Neural crest cell (in vitro differentiated cells): ENCODE measurements around the gene ATP13A5. TPM values are rescaled to one million over a fixed set of nuclear protein-coding genes. Genes with fewer than 3 reads are reported as not detected.
A peak's percentile ranks its signal among the peaks of the same experiment; 100 is the strongest.

Experiments used
- DNase-seq: peaks from one replicate; pipeline ENCODE4 v3.0.0; 2021; ENCODE audit warnings: low read depth, mixed read lengths, low spot score
- H3K27ac Mint-ChIP-seq: one replicate; pipeline ENCODE4 v1.8.0; 2021; ENCODE audit warnings: mild to moderate bottlenecking, mixed read lengths; ENCODE audit not compliant: unreplicated experiment
- H3K27me3 Mint-ChIP-seq: 2 replicates; pipeline ENCODE4 v1.8.0; 2021; ENCODE audit warnings: low read depth, mild to moderate bottlenecking, mixed read lengths
- H3K36me3 Mint-ChIP-seq: 2 replicates; pipeline ENCODE4 v1.8.0; 2021; ENCODE audit warnings: low read depth, mild to moderate bottlenecking, mixed read lengths
- H3K4me1 Mint-ChIP-seq: 2 replicates; pipeline ENCODE4 v1.8.0; 2021; ENCODE audit warnings: mixed read lengths
- H3K4me3 Mint-ChIP-seq: one replicate; pipeline ENCODE4 v1.8.0; 2021; ENCODE audit warnings: mild to moderate bottlenecking, mixed read lengths
- H3K9me3 Mint-ChIP-seq: 2 replicates; pipeline ENCODE4 v1.8.0; 2021; ENCODE audit warnings: mixed read lengths
- total RNA-seq: library from RNA; stranded (reverse); gene quantifications from 2 replicates; pipeline ENCODE4 v1.2.1, GENCODE V29; 2021
- TF ChIP-seq, protein P1 (sequence below): fragments of 200-600 bp; sonication (generic); conservative IDR thresholded peaks from 2 replicates; pipeline ENCODE4 v1.5.0; 2021; ENCODE audit warnings: antibody characterized with exemption, mild to moderate bottlenecking

The ATP13A5 gene
- total RNA-seq, 1 donor from 2014 or later, result not detected

- peaks cover 53% of the 10 kb centered on the region for H3K4me1 Mint-ChIP-seq
- peak; percentile 23 for DNase-seq
- peaks cover 4% of the 10 kb centered on the region for H3K9me3 Mint-ChIP-seq
- H3K27me3 Mint-ChIP-seq, result no peaks in the 10 kb centered on the region
- peak overlapping the region; percentile 69 for H3K4me3 Mint-ChIP-seq
- TF ChIP-seq, protein P1, sequence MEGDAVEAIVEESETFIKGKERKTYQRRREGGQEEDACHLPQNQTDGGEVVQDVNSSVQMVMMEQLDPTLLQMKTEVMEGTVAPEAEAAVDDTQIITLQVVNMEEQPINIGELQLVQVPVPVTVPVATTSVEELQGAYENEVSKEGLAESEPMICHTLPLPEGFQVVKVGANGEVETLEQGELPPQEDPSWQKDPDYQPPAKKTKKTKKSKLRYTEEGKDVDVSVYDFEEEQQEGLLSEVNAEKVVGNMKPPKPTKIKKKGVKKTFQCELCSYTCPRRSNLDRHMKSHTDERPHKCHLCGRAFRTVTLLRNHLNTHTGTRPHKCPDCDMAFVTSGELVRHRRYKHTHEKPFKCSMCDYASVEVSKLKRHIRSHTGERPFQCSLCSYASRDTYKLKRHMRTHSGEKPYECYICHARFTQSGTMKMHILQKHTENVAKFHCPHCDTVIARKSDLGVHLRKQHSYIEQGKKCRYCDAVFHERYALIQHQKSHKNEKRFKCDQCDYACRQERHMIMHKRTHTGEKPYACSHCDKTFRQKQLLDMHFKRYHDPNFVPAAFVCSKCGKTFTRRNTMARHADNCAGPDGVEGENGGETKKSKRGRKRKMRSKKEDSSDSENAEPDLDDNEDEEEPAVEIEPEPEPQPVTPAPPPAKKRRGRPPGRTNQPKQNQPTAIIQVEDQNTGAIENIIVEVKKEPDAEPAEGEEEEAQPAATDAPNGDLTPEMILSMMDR, result no peak
- peak overlapping the region; percentile 54 for H3K27ac Mint-ChIP-seq
- peaks cover 6% of the 10 kb centered on the region for H3K36me3 Mint-ChIP-seq
Observed at GRCh38 chr3:193342551-193342950, 36.0 kb downstream of the ATP13A5 start.

- no peak overlapping the region for H3K27ac Mint-ChIP-seq
- no peak overlapping the region for H3K4me3 Mint-ChIP-seq
- H3K9me3 Mint-ChIP-seq, result peaks cover 5% of the 10 kb centered on the region
- TF ChIP-seq, protein P1, result no peak
- H3K36me3 Mint-ChIP-seq, result peaks cover 11% of the 10 kb centered on the region
- DNase-seq, result no peak
- H3K27me3 Mint-ChIP-seq, result no peaks in the 10 kb centered on the region
- peaks cover 11% of the 10 kb centered on the region for H3K4me1 Mint-ChIP-seq
Observed at GRCh38 chr3:193335031-193335430, 43.5 kb downstream of the ATP13A5 start.

DNA sequence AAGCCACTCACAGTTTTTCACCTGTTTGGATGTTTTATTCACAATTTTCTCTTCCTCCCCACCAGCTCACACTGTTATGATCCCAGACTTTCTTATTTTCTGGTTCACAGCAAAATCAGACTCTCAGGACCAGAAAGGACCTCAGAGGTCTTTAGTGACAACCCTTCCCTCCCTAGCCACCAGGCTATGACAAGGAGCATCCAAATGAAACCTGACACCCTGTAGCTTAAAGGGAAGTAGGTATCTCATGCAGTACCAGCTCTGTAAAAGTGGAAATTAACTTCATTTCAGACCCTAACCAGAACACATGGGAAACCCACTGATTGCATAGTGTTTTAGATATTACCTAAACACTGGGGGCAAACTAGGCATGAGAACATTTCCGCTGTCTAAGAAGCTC lies 45.3 kb downstream of the ATP13A5 start:
- DNase-seq, result no peak
- no peaks in the 10 kb centered on the region for H3K27me3 Mint-ChIP-seq
- TF ChIP-seq, protein P1, result no peak
- H3K4me1 Mint-ChIP-seq, result peaks cover 11% of the 10 kb centered on the region
- no peak overlapping the region for H3K27ac Mint-ChIP-seq
- H3K4me3 Mint-ChIP-seq, result no peak overlapping the region
- H3K36me3 Mint-ChIP-seq, result peaks cover 5% of the 10 kb centered on the region
- H3K9me3 Mint-ChIP-seq, result peaks cover 5% of the 10 kb centered on the region

- Mint-ChIP-seq H3K27ac (no peak overlapping the region), H3K4me1 (peaks cover 11% of the 10 kb centered on the region), H3K27me3 (no peaks in the 10 kb centered on the region), H3K36me3 (peaks cover 3% of the 10 kb centered on the region), H3K4me3 (no peak overlapping the region), H3K9me3 (no peaks in the 10 kb centered on the region)
- no peak for DNase-seq
- TF ChIP-seq, protein P1, result no peak
Observed at GRCh38 chr3:193330555-193331204, 47.9 kb downstream of the ATP13A5 start.

GRCh38 chr3:193317682-193318300 lies 60.8 kb downstream of the ATP13A5 start:
- no peaks in the 10 kb centered on the region for H3K36me3 Mint-ChIP-seq
- TF ChIP-seq, protein P1, result no peak
- no peaks in the 10 kb centered on the region for H3K27me3 Mint-ChIP-seq
- H3K9me3 Mint-ChIP-seq, result no peaks in the 10 kb centered on the region
- no peak overlapping the region for H3K27ac Mint-ChIP-seq
- peaks cover 3% of the 10 kb centered on the region for H3K4me1 Mint-ChIP-seq
- DNase-seq, result no peak
- H3K4me3 Mint-ChIP-seq, result no peak overlapping the region
